Measurements from ENCODE around the gene SMYD5. TPM values are rescaled to one million over a fixed set of nuclear protein-coding genes. Genes with fewer than 3 reads are reported as not detected.

The SMYD5 gene
- polyA plus RNA-seq, 3 donors: 1.6 to 5.2 (median 1.7) TPM

- peaks cover 0 to 2% (median 0%) of the 10 kb centered on the region in 7 donors for H3K9me3 Mint-ChIP-seq
- Histone ChIP-seq H3K4me1 (ENCODE audit: control insufficient read depth in 1 of 2, insufficient read depth in 2 of 2, low read length in 2 of 2) (no peaks in the 10 kb centered on the region), H3K27ac (ENCODE audit: low read depth in 1 of 2, low read length in 2 of 2) (no peak overlapping the region), H4K20me1 (ENCODE audit: insufficient read depth, low read length) (peaks cover 4% of the 10 kb centered on the region), H3K36me3 (replicated peaks in 1 of 2; ENCODE audit: control insufficient read depth in 1 of 2, insufficient read depth in 2 of 2, low read length in 2 of 2) (peaks cover 35 to 77% of the 10 kb centered on the region in 2 donors), H2AFZ (ENCODE audit: insufficient read depth, low read depth, low read length, poor library complexity, severe bottlenecking) (no peak overlapping the region), H3K4me3 (replicated peaks in 1 of 3; ENCODE audit: low read depth in 2 of 3, low read length in 3 of 3) (no peak overlapping the region), H3K27me3 (ENCODE audit: control insufficient read depth in 2 of 2, insufficient read depth in 2 of 2, low read length in 2 of 2) (no peaks in the 10 kb centered on the region), H3K4me2 (replicated peaks; ENCODE audit: extremely low read depth, low read length, poor library complexity, severe bottlenecking) (no peak overlapping the region), H3K9me3 (replicated peaks in 1 of 2; ENCODE audit: control insufficient read depth in 1 of 2, insufficient read depth in 1 of 2, low read length in 2 of 2) (no peaks in the 10 kb centered on the region), H3K79me2 (ENCODE audit: insufficient read depth, low read length) (no peaks in the 10 kb centered on the region), H3K9ac (ENCODE audit: insufficient read depth, low read length, poor library complexity, severe bottlenecking) (no peak overlapping the region)
- no peaks in the 10 kb centered on the region for H3K4me1 Mint-ChIP-seq
- TF ChIP-seq CTCF (IDR thresholded peaks at IDR 0.05): no peak
- H3K36me3 Mint-ChIP-seq: peaks cover 56 to 61% of the 10 kb centered on the region in 2 donors
- WGBS (ENCODE audit: insufficient coverage): 98% methylated on average over 11 of the region's 16 CpGs
- no peak for DNase-seq
- intact Hi-C loops (cut with micrococcal nuclease): no loop called here
- no peak overlapping the region for H3K4me3 Mint-ChIP-seq
- peak overlapping the region in 1 of 7 donors; percentile 68 for H3K27ac Mint-ChIP-seq
- H3K27me3 Mint-ChIP-seq (ENCODE audit: low read depth in 3 of 3): peaks cover 0 to 7% (median 6%) of the 10 kb centered on the region in 3 donors
Observed at GRCh38 chr2:73263540-73264331, 49.7 kb downstream of the SMYD5 start.

DNA sequence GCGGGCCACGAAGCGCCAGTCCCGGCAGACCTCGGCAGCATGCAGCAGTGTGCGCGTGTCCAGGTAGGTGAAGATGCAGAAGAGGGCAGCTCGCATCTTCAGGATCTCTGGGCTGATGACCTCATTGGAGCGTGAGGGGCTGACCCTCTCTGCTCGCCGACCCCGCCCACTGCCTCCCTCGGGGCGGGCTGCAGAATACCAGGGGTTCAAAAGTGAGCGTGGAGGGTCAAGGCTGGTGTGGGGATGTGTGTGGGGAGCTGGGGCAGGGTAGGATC is 50.2 kb downstream of the SMYD5 start:
- intact Hi-C loops (cut with micrococcal nuclease): no loop called here
- Histone ChIP-seq H3K9ac (ENCODE audit: insufficient read depth, low read length, poor library complexity, severe bottlenecking) (no peak overlapping the region), H3K36me3 (replicated peaks in 1 of 2; ENCODE audit: control insufficient read depth in 1 of 2, insufficient read depth in 2 of 2, low read length in 2 of 2) (peaks cover 29 to 72% of the 10 kb centered on the region in 2 donors), H4K20me1 (ENCODE audit: insufficient read depth, low read length) (peaks cover 7% of the 10 kb centered on the region), H3K4me1 (ENCODE audit: control insufficient read depth in 1 of 2, insufficient read depth in 2 of 2, low read length in 2 of 2) (no peaks in the 10 kb centered on the region), H3K9me3 (replicated peaks in 1 of 2; ENCODE audit: control insufficient read depth in 1 of 2, insufficient read depth in 1 of 2, low read length in 2 of 2) (no peaks in the 10 kb centered on the region), H3K4me2 (replicated peaks; ENCODE audit: extremely low read depth, low read length, poor library complexity, severe bottlenecking) (no peak overlapping the region), H2AFZ (ENCODE audit: insufficient read depth, low read depth, low read length, poor library complexity, severe bottlenecking) (no peak overlapping the region), H3K4me3 (replicated peaks in 1 of 3; ENCODE audit: low read depth in 2 of 3, low read length in 3 of 3) (no peak overlapping the region), H3K27me3 (ENCODE audit: control insufficient read depth in 2 of 2, insufficient read depth in 2 of 2, low read length in 2 of 2) (no peaks in the 10 kb centered on the region), H3K27ac (ENCODE audit: low read depth in 1 of 2, low read length in 2 of 2) (no peak overlapping the region), H3K79me2 (ENCODE audit: insufficient read depth, low read length) (no peaks in the 10 kb centered on the region)
- Mint-ChIP-seq H3K36me3 (peaks cover 52 to 56% of the 10 kb centered on the region in 2 donors), H3K9me3 (peaks cover 0 to 2% (median 0%) of the 10 kb centered on the region in 7 donors), H3K27ac (peak overlapping the region in 4 of 7 donors; percentile 26 to 68 (median 56)), H3K27me3 (ENCODE audit: low read depth in 3 of 3) (peaks cover 0 to 11% (median 11%) of the 10 kb centered on the region in 3 donors), H3K4me3 (no peak overlapping the region), H3K4me1 (no peaks in the 10 kb centered on the region)
- TF ChIP-seq CTCF (IDR thresholded peaks at IDR 0.05): no peak
- WGBS (ENCODE audit: insufficient coverage): 98% methylated on average over 9 of the region's 15 CpGs
- no peak for DNase-seq
